GM12878 (cell line): Measurements from ENCODE around the gene TYW1B. TPM values are rescaled to one million over a fixed set of nuclear protein-coding genes. Genes with fewer than 3 reads are reported as not detected.

Experiments
- ATAC-seq: fragments of 200-7000 bp; cut with Tn5 transposase; 3 replicates; pipeline ENCODE4 v1.9.1; 2020; ENCODE audit warnings: mild to moderate bottlenecking, moderate library complexity
- BruUV-seq: library from RNA; stranded (reverse); fragments of 400-500 nt; replicated peaks from 2 replicates; lab custom pipeline; 2021; lab: Mats Ljungman, UMichigan
- CTCF ChIA-PET: fragments of 300-600 bp; sonication (Branson Sonifier 250); formaldehyde crosslinking; extraction: SDS; loops from one replicate; lab custom pipeline; 2021; ENCODE audit warnings: inconsistent platforms; lab: Yijun Ruan, JAX
- POLR2A ChIA-PET: fragments of 350-600 bp; formaldehyde crosslinking; extraction: SDS; loops from one replicate; lab custom pipeline; 2021; ENCODE audit warnings: inconsistent platforms; lab: Charles Lee
- RAD21 ChIA-PET: fragments of 300-600 bp; sonication (Branson Sonifier 250); formaldehyde crosslinking; loops from one replicate; lab custom pipeline; 2023; ENCODE audit warnings: antibody characterized with exemption; ENCODE audit not compliant: unreplicated experiment; lab: Charles Lee
- SMC1A ChIA-PET: fragments of 300-600 bp; sonication (Branson Sonifier 250); formaldehyde crosslinking; loops from one replicate; lab custom pipeline; 2023; ENCODE audit not compliant: unreplicated experiment, uncharacterized antibody; lab: Charles Lee
- DNase-seq: peaks from one replicate; pipeline ENCODE4 v3.0.0-alpha.2; 2011; ENCODE audit warnings: low read depth, low spot score
- FAIRE-seq: peaks from 3 replicates; lab custom pipeline; 2011; peaks lifted over from hg19 to GRCh38; lab: Jason Lieb, UNC
- H2AFZ ChIP-seq: 2 replicates; pipeline ENCODE4 v1.6.0; 2011; ENCODE audit warnings: low read depth, low read length, control low read depth; ENCODE audit not compliant: control insufficient read depth
- H3K27ac ChIP-seq: 2 replicates; pipeline ENCODE4 v1.5.1; 2011; ENCODE audit warnings: control low read depth; ENCODE audit not compliant: control insufficient read depth, insufficient read depth
- H3K27me3 ChIP-seq, 2 experiments: replicated peaks in 1 of 2; 2 replicates each; pipeline versions ENCODE4 v1.6.0 to v1.6.1; 2011; ENCODE audit warnings: low read length in 1 of 2; ENCODE audit not compliant: control insufficient read depth in 2 of 2, insufficient read depth in 2 of 2
- H3K36me3 ChIP-seq, 2 experiments: 2 replicates each; pipeline ENCODE4 v1.5.1; 2011; ENCODE audit warnings: low read length in 1 of 2; ENCODE audit not compliant: control insufficient read depth in 2 of 2, insufficient read depth in 2 of 2
- H3K4me1 ChIP-seq: 2 replicates; pipeline ENCODE4 v1.6.1; 2011; ENCODE audit warnings: mild to moderate bottlenecking, low read length, moderate library complexity, mixed read lengths; ENCODE audit not compliant: control insufficient read depth, insufficient read depth
- H3K4me2 ChIP-seq: 2 replicates; pipeline ENCODE4 v1.6.0; 2011; ENCODE audit warnings: control low read depth; ENCODE audit not compliant: control insufficient read depth, insufficient read depth
- H3K4me3 ChIP-seq: fragments of 200-600 bp; sonication (generic); 2 replicates; pipeline ENCODE4 v1.5.1; 2016
- H3K79me2 ChIP-seq: 2 replicates; pipeline ENCODE4 v1.6.0; 2011; ENCODE audit warnings: low read length; ENCODE audit not compliant: control insufficient read depth, insufficient read depth
- H3K9ac ChIP-seq: 2 replicates; pipeline ENCODE4 v1.8.0; 2011; ENCODE audit warnings: low read length, control low read depth, mixed read lengths; ENCODE audit not compliant: control insufficient read depth, insufficient read depth
- H3K9me3 ChIP-seq: replicated peaks from 3 replicates; pipeline ENCODE4 v1.5.1; 2011; ENCODE audit warnings: mild to moderate bottlenecking, low read length; ENCODE audit not compliant: control insufficient read depth, insufficient read depth
- H4K20me1 ChIP-seq: 2 replicates; pipeline ENCODE4 v1.6.0; 2011; ENCODE audit not compliant: control insufficient read depth, insufficient read depth
- ATF7 ChIP-seq: fragments of 450-650 bp; IDR thresholded peaks from 2 replicates; pipeline ENCODE4 v1.6.1; 2016; ENCODE audit warnings: low read depth, mild to moderate bottlenecking
- EZH2 ChIP-seq: IDR thresholded peaks from 2 replicates; pipeline ENCODE4 v1.6.1; 2012; ENCODE audit warnings: low read depth, mild to moderate bottlenecking, control low read depth, inconsistent platforms, low read length, borderline replicate concordance; ENCODE audit not compliant: control insufficient read depth
- HDAC6 ChIP-seq: fragments of 200-600 bp; sonication (generic); IDR thresholded peaks from one replicate; pipeline ENCODE4 v1.8.0; 2017; ENCODE audit warnings: antibody characterized with exemption; ENCODE audit not compliant: unreplicated experiment
- JUNB ChIP-seq: IDR thresholded peaks from 2 replicates; pipeline ENCODE4 v1.6.1; 2016; ENCODE audit warnings: antibody characterized with exemption, mild to moderate bottlenecking
- MYB ChIP-seq: fragments of 150-350 bp; IDR thresholded peaks from 2 replicates; pipeline ENCODE4 v1.6.1; 2014; ENCODE audit warnings: mild to moderate bottlenecking, low read depth, low read length, borderline replicate concordance
- POLR2AphosphoS2 ChIP-seq: IDR thresholded peaks from 2 replicates; pipeline ENCODE4 v1.6.1; 2011; ENCODE audit warnings: low read depth, mild to moderate bottlenecking, low read length, improper control_type of control experiment, moderate library complexity
- RAD21 ChIP-seq: IDR thresholded peaks from 2 replicates; pipeline ENCODE4 v1.6.1; 2011; ENCODE audit warnings: mild to moderate bottlenecking, low read depth, low read length, moderate library complexity; ENCODE audit not compliant: insufficient read depth
- RCOR1 ChIP-seq: conservative IDR thresholded peaks from 2 replicates; pipeline ENCODE4 v1.6.1; 2012; ENCODE audit warnings: low read depth, low read length, improper control_type of control experiment
- RELA ChIP-seq: fragments of 450-650 bp; IDR thresholded peaks from 2 replicates; pipeline ENCODE4 v1.8.0; 2014; ENCODE audit warnings: borderline replicate concordance; ENCODE audit not compliant: partially characterized antibody
- RFX5 ChIP-seq: IDR thresholded peaks from 2 replicates; pipeline ENCODE4 v1.6.1; 2011; ENCODE audit warnings: low read depth, low read length, improper control_type of control experiment
- SP1 ChIP-seq: IDR thresholded peaks from one replicate; pipeline ENCODE4 v1.6.1; 2011; ENCODE audit warnings: low read depth, low read length
- ZNF207 ChIP-seq: fragments of 450-650 bp; IDR thresholded peaks from 2 replicates; pipeline ENCODE4 v1.6.1; 2014; ENCODE audit warnings: antibody characterized with exemption, mild to moderate bottlenecking, borderline replicate concordance
- WGBS: methylation state at CpG from one replicate; pipeline ENCODE4 v1.1.6; 2016; ENCODE audit warnings: low lambda C conversion rate; ENCODE audit not compliant: insufficient replicate concordance, insufficient coverage; ENCODE audit errors: missing lambda C conversion rate; 5-methylcytosine and 5-hydroxymethylcytosine counted together
- in situ Hi-C: fragments of 300-500 bp; cut with MboI; formaldehyde crosslinking; loops from 9 replicates; pipeline ENCODE4 v1.14.3; 2018; ENCODE audit warnings: mixed read lengths
- intact Hi-C: fragments of 100-400 bp; cut with micrococcal nuclease; formaldehyde crosslinking; loops from one replicate; pipeline ENCODE4 v1.14.2; 2022; ENCODE audit not compliant: unreplicated experiment
- polyA plus RNA-seq, 11 experiments: library from polyadenylated mRNA; depleted of rRNA in 4 of 11; unstranded in 6 of 11; stranded (reverse) in 5 of 11; fragments of >200 nt; fragmentation: Nextera tagmentation in 4 of 11; fragmentation: Illumina TruSeq in 1 of 11; extraction: Ambion mirVana in 4 of 11; extraction: Trizol in 1 of 11; gene quantifications; 1 replicate in 1 of 11; 2 replicates in 10 of 11; pipeline versions ENCODE4 v1.2.1 to v1.2.3, GENCODE V29; 2011 to 2016; ENCODE audit warnings: inconsistent platforms in 2 of 11, missing spikeins in 2 of 11, low read depth in 1 of 11
- total RNA-seq, 4 experiments: library from RNA; depleted of rRNA in 3 of 4; stranded (reverse); fragments of >200 nt in 3 of 4; fragmentation: Illumina TruSeq in 1 of 4; extraction: Trizol in 1 of 4; gene quantifications; 2 replicates each; pipeline versions ENCODE4 v1.2.1 to v1.2.3, GENCODE V29; 2013 to 2021
- TF ChIP-seq, protein P1 (sequence below): fragments of 450-650 bp; formaldehyde crosslinking; IDR thresholded peaks from 2 replicates; pipeline ENCODE4 v1.4.0; 2020; ENCODE audit warnings: mild to moderate bottlenecking, moderate library complexity
- TF ChIP-seq, protein P2 (sequence below): fragments of 450-650 bp; IDR thresholded peaks from 2 replicates; pipeline ENCODE4 v1.6.1; 2014; ENCODE audit warnings: mild to moderate bottlenecking
- TF ChIP-seq, protein P3 (sequence below): fragments of 450-650 bp; IDR thresholded peaks from 2 replicates; pipeline ENCODE4 v1.6.1; 2018; ENCODE audit warnings: borderline replicate concordance, mild to moderate bottlenecking; ENCODE audit not compliant: partially characterized antibody
- TF ChIP-seq, protein P4 (sequence below): fragments of 150-350 bp; IDR thresholded peaks from 2 replicates; pipeline ENCODE4 v1.6.1; 2014; ENCODE audit warnings: mild to moderate bottlenecking, low read depth, low read length

The TYW1B gene
- total and polyA plus RNA-seq, 10 of the 15 experiments (the other 5 are each of a cell fraction or from before 2014, with no cell fraction given) = 3.5 to 6.6 (median 5.3) TPM

DNA sequence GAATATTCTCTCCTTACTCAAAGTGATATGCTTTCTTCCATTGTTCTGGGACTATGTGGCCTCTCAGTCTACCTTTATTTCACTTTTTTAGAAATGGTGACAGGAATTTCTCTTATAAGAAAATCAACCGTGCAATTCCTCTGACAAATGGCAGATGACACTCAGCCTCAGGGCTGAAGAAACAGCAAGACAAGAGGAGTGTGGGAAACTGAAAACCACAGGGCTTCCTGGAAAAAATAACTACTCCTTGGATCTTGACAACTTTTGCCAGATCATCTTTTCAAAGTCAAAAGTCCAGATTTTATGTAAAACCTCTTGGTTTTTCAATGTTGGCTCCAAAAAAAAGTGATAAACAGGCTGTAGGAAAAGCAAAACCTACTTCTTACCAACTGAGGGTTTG is 121.5 kb downstream of the TYW1B start:
- Histone ChIP-seq H3K27me3 (no peaks in the 10 kb centered on the region), H3K9ac (no peak overlapping the region), H3K36me3 (no peaks in the 10 kb centered on the region), H3K4me2 (no peak overlapping the region), H3K79me2 (no peaks in the 10 kb centered on the region), H4K20me1 (no peaks in the 10 kb centered on the region), H2AFZ (no peak overlapping the region), H3K9me3 (peaks cover 1% of the 10 kb centered on the region; the same call in 1 of the 3 replicates), H3K4me3 (no peak overlapping the region), H3K4me1 (no peaks in the 10 kb centered on the region), H3K27ac (no peak overlapping the region)
- ATAC-seq = no peak
- FAIRE-seq = no peak
- DNase-seq = no peak
- ChIA-PET RAD21 (no interaction called here), SMC1A (no interaction called here), POLR2A (interaction anchor here (1.0 kb wide), 1 partner anchor 9 kb away, joined by 3 read pairs; no protein-coding TSS in a partner anchor), CTCF (no interaction called here)
- TF ChIP-seq EZH2 = no peak
- TF ChIP-seq RFX5 = no peak
- no peak for TF ChIP-seq RAD21
- TF ChIP-seq SP1 = no peak
- no peak for TF ChIP-seq JUNB
- TF ChIP-seq ATF7 = no peak
- no peak for TF ChIP-seq RELA
- no peak for TF ChIP-seq ZNF207
- TF ChIP-seq, protein P1, sequence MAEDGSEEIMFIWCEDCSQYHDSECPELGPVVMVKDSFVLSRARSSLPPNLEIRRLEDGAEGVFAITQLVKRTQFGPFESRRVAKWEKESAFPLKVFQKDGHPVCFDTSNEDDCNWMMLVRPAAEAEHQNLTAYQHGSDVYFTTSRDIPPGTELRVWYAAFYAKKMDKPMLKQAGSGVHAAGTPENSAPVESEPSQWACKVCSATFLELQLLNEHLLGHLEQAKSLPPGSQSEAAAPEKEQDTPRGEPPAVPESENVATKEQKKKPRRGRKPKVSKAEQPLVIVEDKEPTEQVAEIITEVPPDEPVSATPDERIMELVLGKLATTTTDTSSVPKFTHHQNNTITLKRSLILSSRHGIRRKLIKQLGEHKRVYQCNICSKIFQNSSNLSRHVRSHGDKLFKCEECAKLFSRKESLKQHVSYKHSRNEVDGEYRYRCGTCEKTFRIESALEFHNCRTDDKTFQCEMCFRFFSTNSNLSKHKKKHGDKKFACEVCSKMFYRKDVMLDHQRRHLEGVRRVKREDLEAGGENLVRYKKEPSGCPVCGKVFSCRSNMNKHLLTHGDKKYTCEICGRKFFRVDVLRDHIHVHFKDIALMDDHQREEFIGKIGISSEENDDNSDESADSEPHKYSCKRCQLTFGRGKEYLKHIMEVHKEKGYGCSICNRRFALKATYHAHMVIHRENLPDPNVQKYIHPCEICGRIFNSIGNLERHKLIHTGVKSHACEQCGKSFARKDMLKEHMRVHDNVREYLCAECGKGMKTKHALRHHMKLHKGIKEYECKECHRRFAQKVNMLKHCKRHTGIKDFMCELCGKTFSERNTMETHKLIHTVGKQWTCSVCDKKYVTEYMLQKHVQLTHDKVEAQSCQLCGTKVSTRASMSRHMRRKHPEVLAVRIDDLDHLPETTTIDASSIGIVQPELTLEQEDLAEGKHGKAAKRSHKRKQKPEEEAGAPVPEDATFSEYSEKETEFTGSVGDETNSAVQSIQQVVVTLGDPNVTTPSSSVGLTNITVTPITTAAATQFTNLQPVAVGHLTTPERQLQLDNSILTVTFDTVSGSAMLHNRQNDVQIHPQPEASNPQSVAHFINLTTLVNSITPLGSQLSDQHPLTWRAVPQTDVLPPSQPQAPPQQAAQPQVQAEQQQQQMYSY (CRISPR knock-in tag) = no peak
- no peak for TF ChIP-seq POLR2AphosphoS2
- no peak for TF ChIP-seq HDAC6
- TF ChIP-seq RCOR1 = no peak
- TF ChIP-seq, protein P2, sequence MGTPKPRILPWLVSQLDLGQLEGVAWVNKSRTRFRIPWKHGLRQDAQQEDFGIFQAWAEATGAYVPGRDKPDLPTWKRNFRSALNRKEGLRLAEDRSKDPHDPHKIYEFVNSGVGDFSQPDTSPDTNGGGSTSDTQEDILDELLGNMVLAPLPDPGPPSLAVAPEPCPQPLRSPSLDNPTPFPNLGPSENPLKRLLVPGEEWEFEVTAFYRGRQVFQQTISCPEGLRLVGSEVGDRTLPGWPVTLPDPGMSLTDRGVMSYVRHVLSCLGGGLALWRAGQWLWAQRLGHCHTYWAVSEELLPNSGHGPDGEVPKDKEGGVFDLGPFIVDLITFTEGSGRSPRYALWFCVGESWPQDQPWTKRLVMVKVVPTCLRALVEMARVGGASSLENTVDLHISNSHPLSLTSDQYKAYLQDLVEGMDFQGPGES = no peak
- TF ChIP-seq, protein P3, sequence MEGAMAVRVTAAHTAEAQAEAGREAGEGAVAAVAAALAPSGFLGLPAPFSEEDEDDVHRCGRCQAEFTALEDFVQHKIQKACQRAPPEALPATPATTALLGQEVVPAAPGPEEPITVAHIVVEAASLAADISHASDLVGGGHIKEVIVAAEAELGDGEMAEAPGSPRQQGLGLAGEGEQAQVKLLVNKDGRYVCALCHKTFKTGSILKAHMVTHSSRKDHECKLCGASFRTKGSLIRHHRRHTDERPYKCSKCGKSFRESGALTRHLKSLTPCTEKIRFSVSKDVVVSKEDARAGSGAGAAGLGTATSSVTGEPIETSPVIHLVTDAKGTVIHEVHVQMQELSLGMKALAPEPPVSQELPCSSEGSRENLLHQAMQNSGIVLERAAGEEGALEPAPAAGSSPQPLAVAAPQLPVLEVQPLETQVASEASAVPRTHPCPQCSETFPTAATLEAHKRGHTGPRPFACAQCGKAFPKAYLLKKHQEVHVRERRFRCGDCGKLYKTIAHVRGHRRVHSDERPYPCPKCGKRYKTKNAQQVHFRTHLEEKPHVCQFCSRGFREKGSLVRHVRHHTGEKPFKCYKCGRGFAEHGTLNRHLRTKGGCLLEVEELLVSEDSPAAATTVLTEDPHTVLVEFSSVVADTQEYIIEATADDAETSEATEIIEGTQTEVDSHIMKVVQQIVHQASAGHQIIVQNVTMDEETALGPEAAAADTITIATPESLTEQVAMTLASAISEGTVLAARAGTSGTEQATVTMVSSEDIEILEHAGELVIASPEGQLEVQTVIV = no peak
- TF ChIP-seq, protein P4, sequence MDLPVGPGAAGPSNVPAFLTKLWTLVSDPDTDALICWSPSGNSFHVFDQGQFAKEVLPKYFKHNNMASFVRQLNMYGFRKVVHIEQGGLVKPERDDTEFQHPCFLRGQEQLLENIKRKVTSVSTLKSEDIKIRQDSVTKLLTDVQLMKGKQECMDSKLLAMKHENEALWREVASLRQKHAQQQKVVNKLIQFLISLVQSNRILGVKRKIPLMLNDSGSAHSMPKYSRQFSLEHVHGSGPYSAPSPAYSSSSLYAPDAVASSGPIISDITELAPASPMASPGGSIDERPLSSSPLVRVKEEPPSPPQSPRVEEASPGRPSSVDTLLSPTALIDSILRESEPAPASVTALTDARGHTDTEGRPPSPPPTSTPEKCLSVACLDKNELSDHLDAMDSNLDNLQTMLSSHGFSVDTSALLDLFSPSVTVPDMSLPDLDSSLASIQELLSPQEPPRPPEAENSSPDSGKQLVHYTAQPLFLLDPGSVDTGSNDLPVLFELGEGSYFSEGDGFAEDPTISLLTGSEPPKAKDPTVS = no peak
- TF ChIP-seq MYB = no peak
- in situ Hi-C loops (no loop called here), intact Hi-C loops (no loop called here)
- 100% methylated on average over 1 of the region's 1 CpG for WGBS
- no TSS peak for BruUV-seq
